ENCODE data around the gene KCNIP3.

The KCNIP3 gene

GRCh38 chr2:95331606-95332005 is 34.5 kb downstream of the KCNIP3 start:
- TF ChIP-seq POLR2AphosphoS5 (IDR thresholded peaks at IDR 0.05; ENCODE audit: low read depth) (no peak), GABPA (IDR thresholded peaks at IDR 0.05; ENCODE audit: low read depth) (no peak), SPI1 (IDR thresholded peaks at IDR 0.05; ENCODE audit: borderline replicate concordance, low read depth) (no peak), CTCF (IDR thresholded peaks at IDR 0.05; ENCODE audit: insufficient read depth, low read length) (no peak), REST (IDR thresholded peaks at IDR 0.05; ENCODE audit: insufficient replicate concordance, low read depth) (no peak)
- no peak overlapping the region for H3K27ac ChIP-seq (replicated peaks)
- DNase-seq (ENCODE audit: low read depth in 1 of 2, low spot score in 1 of 2) = no peak
- no peak overlapping the region for H3K4me3 ChIP-seq (replicated peaks; ENCODE audit: insufficient read depth, low read length)
- no peaks in the 10 kb centered on the region for H3K27me3 ChIP-seq (ENCODE audit: insufficient read depth, poor library complexity, severe bottlenecking)

- H3K27ac ChIP-seq (replicated peaks) = no peak overlapping the region
- H3K4me3 ChIP-seq (replicated peaks; ENCODE audit: insufficient read depth, low read length) = no peak overlapping the region
- no peak for DNase-seq (ENCODE audit: low read depth in 1 of 2, low spot score in 1 of 2)
- TF ChIP-seq GABPA (IDR thresholded peaks at IDR 0.05; ENCODE audit: low read depth) (no peak), REST (IDR thresholded peaks at IDR 0.05; ENCODE audit: insufficient replicate concordance, low read depth) (no peak), POLR2AphosphoS5 (IDR thresholded peaks at IDR 0.05; ENCODE audit: low read depth) (no peak), SPI1 (IDR thresholded peaks at IDR 0.05; ENCODE audit: borderline replicate concordance, low read depth) (no peak), CTCF (IDR thresholded peaks at IDR 0.05; ENCODE audit: insufficient read depth, low read length) (no peak)
- H3K27me3 ChIP-seq (ENCODE audit: insufficient read depth, poor library complexity, severe bottlenecking) = no peaks in the 10 kb centered on the region
Observed at GRCh38 chr2:95332036-95332435, 34.9 kb downstream of the KCNIP3 start.

- Histone ChIP-seq H3K27ac (replicated peaks) (no peak overlapping the region), H3K27me3 (ENCODE audit: insufficient read depth, poor library complexity, severe bottlenecking) (no peaks in the 10 kb centered on the region), H3K4me3 (replicated peaks; ENCODE audit: insufficient read depth, low read length) (no peak overlapping the region)
- no peak for DNase-seq (ENCODE audit: low read depth in 1 of 2, low spot score in 1 of 2)
- TF ChIP-seq REST (IDR thresholded peaks at IDR 0.05; ENCODE audit: insufficient replicate concordance, low read depth) (no peak), SPI1 (IDR thresholded peaks at IDR 0.05; ENCODE audit: borderline replicate concordance, low read depth) (no peak), CTCF (IDR thresholded peaks at IDR 0.05; ENCODE audit: insufficient read depth, low read length) (no peak), POLR2AphosphoS5 (IDR thresholded peaks at IDR 0.05; ENCODE audit: low read depth) (no peak), GABPA (IDR thresholded peaks at IDR 0.05; ENCODE audit: low read depth) (no peak)
Observed at GRCh38 chr2:95333056-95333455, 35.9 kb downstream of the KCNIP3 start.
